GM12878 (cell line): ENCODE measurements around the gene GALNS.

ENCODE experiments used
- CTCF ChIP-seq, 3 experiments: IDR thresholded peaks in 2 of 3; conservative IDR thresholded peaks in 1 of 3; 2 replicates each; pipeline ENCODE4 v1.5.1; 2011; ENCODE audit warnings: low read depth in 3 of 3, low read length in 3 of 3, mild to moderate bottlenecking in 3 of 3, control low read depth in 2 of 3, moderate library complexity in 2 of 3, inconsistent platforms in 1 of 3, mixed read lengths in 1 of 3; ENCODE audit not compliant: control insufficient read depth in 2 of 3, insufficient read depth in 1 of 3; ENCODE audit errors: extremely low read depth in 1 of 3
- HCFC1 ChIP-seq: fragments of 150-350 bp; IDR thresholded peaks from 2 replicates; pipeline ENCODE4 v1.6.1; 2014; ENCODE audit warnings: low read length
- HSF1 ChIP-seq: fragments of 150-350 bp; IDR thresholded peaks from 2 replicates; pipeline ENCODE4 v1.6.1; 2014; ENCODE audit warnings: mild to moderate bottlenecking, low read depth, low read length
- JUNB ChIP-seq: IDR thresholded peaks from 2 replicates; pipeline ENCODE4 v1.6.1; 2016; ENCODE audit warnings: antibody characterized with exemption, mild to moderate bottlenecking
- MTA2 ChIP-seq: fragments of 450-650 bp; IDR thresholded peaks from 2 replicates; pipeline ENCODE4 v1.6.1; 2016; ENCODE audit warnings: low read depth, mild to moderate bottlenecking, moderate library complexity

GRCh38 chr16:88818575-88818874, 38.2 kb downstream of the GALNS start:
- TF ChIP-seq JUNB (no peak), CTCF (IDR thresholded peaks at IDR 0.05 in 2 of 3, conservative IDR thresholded peaks at IDR 0.05 in 1 of 3; ENCODE audit: control insufficient read depth in 2 of 3, extremely low read depth in 1 of 3, insufficient read depth in 1 of 3, low read depth in 3 of 3, low read length in 3 of 3) (no peak), HCFC1 (no peak), HSF1 (no peak), MTA2 (no peak)
